Right cardiac atrium (tissue), 5 donors: Measurements from ENCODE around the gene PLEKHG3. TPM values are rescaled to one million over a fixed set of nuclear protein-coding genes. Genes with fewer than 3 reads are reported as not detected.
A peak's percentile ranks its signal among the peaks of the same experiment; 100 is the strongest.

ENCODE experiments used
- ATAC-seq, 2 donors: fragments of 200-7000 bp; cut with Tn5 transposase; one replicate each; pipeline versions ENCODE4 v1.8.0 to v1.9.1; 2020; ENCODE audit warnings: moderate library complexity in 2 of 2, mild to moderate bottlenecking in 1 of 2
- DNase-seq, 3 donors: peaks; one replicate each; pipeline ENCODE4 v3.0.0-alpha.2; 2020
- H3K27ac ChIP-seq: one replicate; pipeline ENCODE4 v1.5.1; 2013; ENCODE audit warnings: mild to moderate bottlenecking, low read length, control low read depth, moderate library complexity
- H3K27me3 ChIP-seq: one replicate; pipeline ENCODE4 v1.6.1; 2013; ENCODE audit not compliant: control insufficient read depth, insufficient read depth
- H3K4me1 ChIP-seq: one replicate; pipeline ENCODE4 v1.6.1; 2013; ENCODE audit warnings: low read length; ENCODE audit not compliant: control insufficient read depth, insufficient read depth
- H3K4me3 ChIP-seq: one replicate; pipeline ENCODE4 v1.5.1; 2013; ENCODE audit warnings: low read length, control low read depth
- H3K9me3 ChIP-seq: one replicate; pipeline ENCODE4 v1.6.1; 2013; ENCODE audit warnings: low read length; ENCODE audit not compliant: control insufficient read depth
- whole genome bisulfite sequencing: extraction: QIAGEN DNeasy Blood & Tissue Kit; methylation state at CpG from one replicate; pipeline ENCODE4 v1.1.7; 2013; 5-methylcytosine and 5-hydroxymethylcytosine counted together
- intact Hi-C, 4 donors: fragments of 100-400 bp; cut with DNase I; formaldehyde crosslinking; loops; one replicate each; pipeline versions ENCODE4 v1.11.0 to v1.14.0; 2022 to 2023
- polyA plus RNA-seq: library from polyadenylated mRNA; stranded (reverse); fragments of 200-250 nt; gene quantifications from one replicate; pipeline ENCODE4 v1.2.3, GENCODE V29; 2013
- total RNA-seq, 4 donors: library from RNA; stranded (reverse); fragmentation: NEBNext Ultra II Directional; extraction: Animal tissue kit (Norgen Biotek cat#: 25700); gene quantifications; one replicate each; pipeline ENCODE4 v1.2.1, GENCODE V29; 2021
- donor health status: healthy with polysubstance abuse.
- donor health status: DM: no; HTN: yes; CAD: no.
- donor health status: DM: no; HTN: no; CAD: no.
- donor health status: DM: no; HTN: yes; CAD: no; lungs with severe emphysema.
- donor health status: DM: yes; HTN: yes; CAD: no.

The PLEKHG3 gene
- total and polyA plus RNA-seq, 5 donors: 12.6 to 58.7 (median 47.8) TPM

DNA sequence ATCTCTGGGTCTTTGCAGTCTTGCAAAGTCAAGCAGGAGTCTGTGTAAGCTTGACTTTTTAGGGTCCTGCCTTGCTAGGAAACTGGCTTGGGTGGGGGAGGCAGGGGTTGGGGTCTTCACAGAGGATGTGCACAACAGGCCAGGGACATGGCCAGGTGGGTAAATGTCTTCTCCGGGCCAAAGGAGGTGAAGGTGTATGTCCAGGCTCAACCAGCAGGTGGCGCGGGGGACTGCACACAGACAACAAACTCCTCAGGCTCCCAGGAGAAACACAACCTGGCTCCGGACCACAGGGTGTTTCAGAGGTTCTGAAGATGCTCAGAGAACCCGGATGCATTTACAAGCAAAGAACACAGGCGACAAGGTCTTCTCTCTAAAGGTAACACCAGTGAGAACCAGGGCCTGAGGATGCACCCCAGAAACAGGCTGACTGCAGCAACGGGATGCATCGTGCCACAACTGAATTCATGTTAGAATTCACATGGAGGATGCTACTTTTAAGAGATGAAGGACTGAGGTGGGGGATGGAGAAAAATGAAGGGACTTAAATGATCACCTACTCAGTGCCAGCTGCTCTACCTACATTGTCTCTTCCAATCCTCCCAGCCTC is 56.0 kb downstream of the PLEKHG3 start:
- 63% methylated on average over 8 of the region's 8 CpGs for WGBS
- DNase-seq: peak in 2 of 3 donors; percentile 48 to 80
- Histone ChIP-seq H3K4me3 (no peak overlapping the region), H3K27me3 (no peaks in the 10 kb centered on the region), H3K27ac (no peak overlapping the region), H3K4me1 (peaks cover 33% of the 10 kb centered on the region), H3K9me3 (no peaks in the 10 kb centered on the region)
- intact Hi-C loops: loop anchor here in 2 of 4 donors (5.0 kb wide), 1 partner anchor 88 kb away; no protein-coding TSS in a partner anchor
- ATAC-seq: no peak

- WGBS: 47% methylated on average over 5 of the region's 5 CpGs
- peaks cover 33% of the 10 kb centered on the region for H3K4me1 ChIP-seq
- DNase-seq (peak in 1 of 3 donors; percentile 22), ATAC-seq (no peak)
- H3K9me3 ChIP-seq: no peaks in the 10 kb centered on the region
- H3K27ac ChIP-seq: no peak overlapping the region
- no peak overlapping the region for H3K4me3 ChIP-seq
- H3K27me3 ChIP-seq: no peaks in the 10 kb centered on the region
- intact Hi-C loops: loop anchor here in 2 of 4 donors (5.0 kb wide), 1 partner anchor 89 kb away; no protein-coding TSS in a partner anchor
These were observed 56.7 kb downstream of the PLEKHG3 start for GRCh38 chr14:64760916-64761315.

DNA sequence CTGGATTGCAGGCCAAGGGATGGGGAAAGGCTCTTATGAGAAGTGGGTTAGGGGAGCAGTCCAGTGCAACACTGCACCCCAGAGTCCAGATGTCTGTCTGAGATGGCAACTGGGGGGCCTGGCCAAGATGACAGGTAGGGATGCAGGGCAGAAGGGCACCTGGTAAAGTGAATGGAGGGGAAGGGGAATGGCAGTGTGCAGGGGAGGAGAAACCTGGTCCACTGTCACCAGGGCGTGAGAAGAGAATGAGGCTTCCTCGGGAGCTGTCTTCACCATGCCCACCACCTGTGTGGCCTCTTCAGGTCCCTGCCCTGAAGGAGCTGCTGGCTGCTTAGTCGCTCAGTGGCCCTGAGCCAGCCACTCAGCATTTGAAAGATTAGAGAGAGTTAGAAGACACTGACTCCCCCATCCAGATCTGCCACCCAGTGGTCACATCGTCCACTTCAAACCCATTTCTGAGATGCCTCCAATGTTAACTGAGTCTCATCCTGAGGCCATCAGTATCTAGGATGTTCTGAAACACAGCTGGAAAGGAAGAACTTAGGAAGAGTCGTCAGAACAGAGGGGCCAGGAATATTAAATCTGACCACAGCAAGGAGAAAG is 57.3 kb downstream of the PLEKHG3 start:
- ATAC-seq (no peak), DNase-seq (peak in 2 of 3 donors; percentile 67 to 76)
- H3K27ac ChIP-seq: peak overlapping the region; percentile 54
- H3K27me3 ChIP-seq: no peaks in the 10 kb centered on the region
- H3K4me1 ChIP-seq: peaks cover 33% of the 10 kb centered on the region
- intact Hi-C loops: loop anchor here in 2 of 4 donors (5.0 kb wide), 1 partner anchor 89 kb away; no protein-coding TSS in a partner anchor
- WGBS: 23% methylated on average over 5 of the region's 5 CpGs
- no peaks in the 10 kb centered on the region for H3K9me3 ChIP-seq
- no peak overlapping the region for H3K4me3 ChIP-seq

DNA sequence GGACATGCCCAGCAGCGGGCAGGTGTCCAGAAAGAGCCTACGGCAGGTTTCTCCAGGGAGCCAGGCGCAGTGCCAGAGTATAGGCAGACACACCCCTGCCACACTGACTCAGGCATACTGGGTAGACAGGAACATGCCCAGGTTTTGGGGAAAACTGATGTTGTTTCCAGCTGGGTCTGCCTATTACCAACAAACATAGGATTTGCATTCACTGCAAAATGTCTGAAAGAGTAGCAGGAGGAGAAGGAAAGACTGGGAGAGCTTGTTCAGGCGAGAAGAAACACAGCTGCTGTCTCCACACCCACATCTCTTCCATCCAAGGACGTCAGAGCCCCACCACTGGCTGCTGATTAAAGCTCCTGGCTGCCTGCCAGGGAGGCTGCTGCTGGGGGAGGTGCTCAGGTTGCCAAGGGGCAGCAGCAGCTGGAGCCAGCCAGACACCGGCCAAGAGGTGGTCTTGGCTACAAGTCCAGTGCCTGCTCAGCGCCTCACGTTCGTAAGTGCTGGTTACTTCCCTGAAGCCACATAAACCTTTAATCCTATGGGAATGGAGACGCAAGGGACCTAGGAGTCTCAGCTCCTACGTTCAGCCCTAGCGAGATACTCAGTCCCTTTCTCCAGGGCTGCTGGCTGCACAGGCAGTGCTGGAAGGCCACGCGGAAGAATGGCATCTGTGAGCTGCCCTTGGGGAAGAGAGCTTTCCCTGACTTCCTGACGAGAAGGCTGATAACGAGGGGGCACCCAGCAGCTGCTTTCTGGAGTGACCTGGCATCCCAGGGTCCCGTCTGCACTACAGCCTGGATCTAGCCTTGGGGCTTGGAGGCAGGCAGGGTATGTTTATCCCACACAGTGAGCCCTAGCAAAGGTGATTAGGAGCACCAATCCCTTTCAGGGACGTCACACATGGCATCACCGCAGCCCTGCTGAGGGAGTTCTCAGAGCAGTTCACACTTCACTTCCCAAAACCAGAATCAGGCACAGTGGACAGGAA is 58.1 kb downstream of the PLEKHG3 start:
- no peak overlapping the region for H3K4me3 ChIP-seq
- intact Hi-C loops: loop anchor here in 2 of 4 donors (5.0 kb wide), 1 partner anchor 90 kb away; no protein-coding TSS in a partner anchor
- DNase-seq (peak; percentile 90 to 94 (median 93)), ATAC-seq (peak; percentile 62 to 66)
- peaks cover 30% of the 10 kb centered on the region for H3K4me1 ChIP-seq
- H3K27ac ChIP-seq: peak overlapping the region; percentile 54
- no peaks in the 10 kb centered on the region for H3K9me3 ChIP-seq
- no peaks in the 10 kb centered on the region for H3K27me3 ChIP-seq
- 9% methylated on average over 19 of the region's 19 CpGs for WGBS

GRCh38 chr14:64763085-64763782 is 59.0 kb downstream of the PLEKHG3 start:
- WGBS: 83% methylated on average over 11 of the region's 11 CpGs
- Histone ChIP-seq H3K27me3 (no peaks in the 10 kb centered on the region), H3K27ac (no peak overlapping the region), H3K4me1 (peaks cover 22% of the 10 kb centered on the region), H3K9me3 (no peaks in the 10 kb centered on the region), H3K4me3 (no peak overlapping the region)
- intact Hi-C loops: loop anchor here in 2 of 4 donors (5.0 kb wide), 1 partner anchor 91 kb away; no protein-coding TSS in a partner anchor
- DNase-seq (peak in 2 of 3 donors; percentile 27 to 49), ATAC-seq (no peak)

DNA sequence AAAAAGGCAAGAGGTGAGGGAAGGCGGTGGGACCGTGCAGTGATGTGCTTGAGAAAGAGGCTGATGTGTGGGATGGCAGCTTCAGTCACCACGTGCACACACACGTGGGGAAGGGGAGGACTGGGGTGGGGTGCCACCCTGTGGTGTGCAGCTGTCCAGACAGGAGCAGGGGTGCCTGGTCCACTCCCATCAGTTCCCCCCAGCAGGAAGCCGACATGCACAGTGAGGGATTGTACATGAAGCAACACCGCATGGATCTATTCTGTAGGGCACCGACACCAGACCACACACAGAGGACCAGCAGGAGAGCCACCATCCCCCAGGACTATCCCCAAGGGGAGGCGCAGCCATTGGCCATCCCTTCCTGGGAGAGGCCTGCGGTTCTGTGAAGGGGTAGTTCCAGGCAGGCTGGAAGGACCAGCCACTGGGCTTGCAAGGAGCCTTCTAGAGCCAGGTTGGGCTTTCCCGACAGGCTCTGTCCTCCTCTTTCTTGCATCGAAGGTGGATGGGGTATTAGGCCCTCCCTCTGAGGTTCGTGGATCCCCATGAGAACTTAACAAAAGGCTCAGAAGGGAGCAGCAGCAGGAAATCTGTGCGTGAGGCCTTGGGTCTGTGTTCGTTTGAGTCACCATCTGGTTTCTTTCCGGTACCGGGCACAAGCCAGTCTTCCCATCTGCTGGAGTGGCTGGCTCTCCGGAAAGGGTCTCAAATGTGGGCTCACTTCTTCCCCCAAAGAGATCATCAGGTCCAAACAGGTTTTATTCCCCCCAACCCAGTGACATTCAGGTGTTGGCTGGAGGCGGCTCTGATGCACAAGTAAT is 59.8 kb downstream of the PLEKHG3 start:
- WGBS: 51% methylated on average over 18 of the region's 18 CpGs
- no peak overlapping the region for H3K27ac ChIP-seq
- no peak overlapping the region for H3K4me3 ChIP-seq
- peaks cover 21% of the 10 kb centered on the region for H3K4me1 ChIP-seq
- ATAC-seq (peak in 1 of 2 donors; percentile 1), DNase-seq (peak in 2 of 3 donors; percentile 61 to 68)
- intact Hi-C loops: loop anchor here in 3 of 4 donors (2.0 to 5.0 kb wide), 2 partner anchors 92 to 95 kb away; no protein-coding TSS in a partner anchor
- no peaks in the 10 kb centered on the region for H3K27me3 ChIP-seq
- no peaks in the 10 kb centered on the region for H3K9me3 ChIP-seq

DNA sequence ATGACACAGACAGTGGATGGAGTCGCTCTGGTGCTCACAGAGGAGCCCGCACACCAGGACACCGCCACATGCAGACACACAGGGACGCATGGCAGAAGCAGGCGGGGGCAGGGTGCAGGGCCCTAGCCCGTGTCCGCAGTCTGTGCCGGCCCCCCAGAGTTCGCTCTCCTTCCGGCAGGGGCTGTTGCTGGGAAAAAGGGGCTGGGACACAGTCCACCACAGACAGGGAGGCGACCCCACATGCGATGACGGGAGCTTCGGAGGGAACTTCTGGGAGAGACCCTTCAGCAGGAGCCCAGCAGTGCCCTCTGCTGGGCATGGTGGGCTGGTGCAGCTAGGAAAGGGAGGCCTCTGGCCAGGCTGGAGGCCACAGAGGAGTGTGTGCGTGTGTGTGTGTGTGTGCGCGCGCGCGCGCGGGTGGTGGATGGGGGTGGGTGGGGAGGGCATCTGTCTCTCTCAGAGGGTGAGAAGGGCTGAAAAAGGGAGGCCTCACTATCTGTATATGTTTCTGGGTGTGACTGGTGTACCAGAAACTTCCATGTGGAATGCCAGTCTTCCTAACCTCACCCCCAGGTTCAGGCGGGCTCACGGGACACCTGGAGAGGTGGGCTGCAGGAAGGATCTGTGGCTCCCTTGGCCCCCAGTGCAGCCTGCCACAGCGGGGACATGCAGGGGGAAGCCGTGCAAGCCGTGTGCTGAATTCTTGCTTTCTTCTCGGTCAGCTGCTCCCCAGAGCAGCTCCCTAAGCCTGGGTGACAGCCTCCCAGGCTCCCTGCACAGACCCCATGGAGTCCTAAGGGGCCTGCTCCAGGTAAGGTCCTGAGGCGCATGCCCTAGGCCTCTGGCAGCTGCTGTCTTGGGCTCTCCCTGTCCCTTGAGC is 60.7 kb downstream of the PLEKHG3 start:
- no peak overlapping the region for H3K4me3 ChIP-seq
- H3K27ac ChIP-seq: no peak overlapping the region
- DNase-seq (peak; percentile 75 to 91 (median 90)), ATAC-seq (peak; percentile 62 to 71)
- peaks cover 21% of the 10 kb centered on the region for H3K4me1 ChIP-seq
- 30% methylated on average over 29 of the region's 29 CpGs for WGBS
- no peaks in the 10 kb centered on the region for H3K9me3 ChIP-seq
- H3K27me3 ChIP-seq: no peaks in the 10 kb centered on the region
- intact Hi-C loops: loop anchor here in 3 of 4 donors (2.0 to 5.0 kb wide), 2 partner anchors 93 to 96 kb away; no protein-coding TSS in a partner anchor

- Histone ChIP-seq H3K27ac (no peak overlapping the region), H3K9me3 (no peaks in the 10 kb centered on the region), H3K4me3 (no peak overlapping the region), H3K27me3 (no peaks in the 10 kb centered on the region), H3K4me1 (peaks cover 19% of the 10 kb centered on the region)
- WGBS: 93% methylated on average over 4 of the region's 4 CpGs
- DNase-seq (no peak), ATAC-seq (no peak)
- intact Hi-C loops: loop anchor here in 1 of 4 donors (2.0 kb wide), 1 partner anchor 97 kb away; no protein-coding TSS in a partner anchor
These were observed 61.6 kb downstream of the PLEKHG3 start for GRCh38 chr14:64765740-64766302.
